GM18520 (cell line): ENCODE measurements around the gene RASL10B.
"Not testable (repeated sequence)": the region's sequence is repeated elsewhere in the genome, so short reads cannot be mapped to it uniquely, and the experiment has no call there.

Experiments
- ATAC-seq: cut with Tn5 transposase; IDR thresholded peaks from one replicate; pipeline ENCODE4 v1.9.1; 2021; ENCODE audit not compliant: unreplicated experiment

The RASL10B gene, protein sequence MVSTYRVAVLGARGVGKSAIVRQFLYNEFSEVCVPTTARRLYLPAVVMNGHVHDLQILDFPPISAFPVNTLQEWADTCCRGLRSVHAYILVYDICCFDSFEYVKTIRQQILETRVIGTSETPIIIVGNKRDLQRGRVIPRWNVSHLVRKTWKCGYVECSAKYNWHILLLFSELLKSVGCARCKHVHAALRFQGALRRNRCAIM

DNA sequence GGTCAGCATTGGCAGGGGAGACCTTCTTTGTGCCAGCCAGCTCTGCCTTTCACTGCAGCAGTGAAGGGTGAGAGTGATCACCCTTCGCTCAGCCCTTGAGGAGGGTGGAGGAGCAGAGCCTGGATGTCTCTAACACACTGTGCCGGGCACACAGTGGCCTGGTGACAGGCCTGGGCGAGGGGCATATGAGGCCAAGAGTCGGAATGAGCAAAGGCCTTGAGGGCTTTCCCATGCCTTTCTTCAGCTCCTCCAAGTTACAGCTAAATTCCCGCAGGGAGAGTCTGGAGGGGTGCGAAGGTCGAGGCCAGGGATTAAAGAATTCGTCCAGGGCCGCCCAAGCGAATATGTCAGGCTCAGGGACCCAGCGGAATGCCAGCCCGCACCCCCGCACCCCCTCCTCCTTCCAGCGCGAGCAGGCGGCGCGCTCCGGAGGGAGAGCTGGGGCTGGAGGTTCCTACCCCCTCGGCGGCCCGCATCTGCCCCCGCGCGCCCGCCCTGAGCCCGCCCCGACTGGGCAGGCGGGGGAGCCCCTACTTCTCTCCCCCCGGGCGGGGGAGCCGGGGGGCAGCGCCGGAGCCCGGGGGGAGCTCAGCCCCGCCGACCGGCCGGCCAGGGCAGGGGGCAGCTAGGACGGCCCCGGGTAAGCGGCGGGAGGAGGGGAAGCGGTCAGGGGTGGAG lies at the start of gene RASL10B:
RASL10B (plus strand) TSS at position 401 of the 678 bp plus-strand sequence. CDS start 3,546 bp downstream, outside the sequence.
- no peak for ATAC-seq

DNA sequence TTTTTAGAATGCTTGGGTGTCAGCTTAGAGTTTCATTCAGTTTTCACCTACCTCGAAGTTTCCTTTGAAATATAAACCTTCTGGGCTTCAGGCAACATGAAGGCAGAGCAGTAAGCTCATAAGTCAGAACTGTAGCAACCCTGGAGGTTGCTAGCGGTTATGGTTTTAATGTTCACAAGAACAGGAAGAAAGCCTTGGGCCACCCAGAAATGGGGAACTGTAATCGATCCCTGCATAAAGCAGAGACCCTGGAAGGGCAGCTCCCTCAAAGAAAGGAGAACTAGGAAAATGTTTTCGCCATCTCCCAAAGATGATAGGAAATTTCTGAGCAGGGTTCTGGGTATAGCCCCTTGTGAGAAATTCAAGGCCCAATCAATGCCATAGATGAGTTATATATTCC lies 47.8 kb upstream of the RASL10B start:
- ATAC-seq: no peak

DNA sequence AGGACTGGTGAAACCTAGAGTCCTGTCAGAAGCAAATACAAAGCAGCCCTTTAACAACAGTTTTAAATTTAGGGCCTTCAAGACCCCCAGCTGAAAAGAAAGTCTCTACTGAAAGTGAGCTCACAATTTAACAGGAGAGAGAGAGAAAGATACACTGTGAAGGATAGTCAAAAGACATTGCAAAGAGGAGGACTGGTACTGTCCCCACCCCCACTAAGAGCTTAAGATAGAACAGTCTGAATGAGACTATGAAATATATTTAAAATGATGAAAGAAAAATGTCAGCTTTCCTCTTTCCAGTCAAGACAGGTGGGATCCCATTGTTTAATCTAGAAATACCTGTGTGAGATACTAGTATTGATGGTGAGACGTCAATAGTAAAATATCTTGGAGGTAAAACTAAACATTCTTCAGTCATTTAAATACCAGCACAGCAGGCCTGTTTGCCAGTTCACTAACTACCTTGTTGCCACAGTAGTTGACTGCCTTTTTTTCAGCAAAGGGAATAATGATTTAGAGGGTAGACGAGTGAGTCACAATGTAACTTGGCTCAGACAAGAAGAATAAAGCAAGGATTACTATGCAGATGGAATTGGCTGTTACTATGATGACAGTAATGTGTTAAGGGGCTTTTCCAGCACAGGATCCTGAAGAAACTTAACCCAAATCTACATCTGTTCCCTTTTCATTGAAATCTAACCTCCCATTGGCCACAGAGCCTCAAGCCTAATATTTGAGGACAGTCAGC lies 47.2 kb upstream of the RASL10B start:
- ATAC-seq: no peak

DNA sequence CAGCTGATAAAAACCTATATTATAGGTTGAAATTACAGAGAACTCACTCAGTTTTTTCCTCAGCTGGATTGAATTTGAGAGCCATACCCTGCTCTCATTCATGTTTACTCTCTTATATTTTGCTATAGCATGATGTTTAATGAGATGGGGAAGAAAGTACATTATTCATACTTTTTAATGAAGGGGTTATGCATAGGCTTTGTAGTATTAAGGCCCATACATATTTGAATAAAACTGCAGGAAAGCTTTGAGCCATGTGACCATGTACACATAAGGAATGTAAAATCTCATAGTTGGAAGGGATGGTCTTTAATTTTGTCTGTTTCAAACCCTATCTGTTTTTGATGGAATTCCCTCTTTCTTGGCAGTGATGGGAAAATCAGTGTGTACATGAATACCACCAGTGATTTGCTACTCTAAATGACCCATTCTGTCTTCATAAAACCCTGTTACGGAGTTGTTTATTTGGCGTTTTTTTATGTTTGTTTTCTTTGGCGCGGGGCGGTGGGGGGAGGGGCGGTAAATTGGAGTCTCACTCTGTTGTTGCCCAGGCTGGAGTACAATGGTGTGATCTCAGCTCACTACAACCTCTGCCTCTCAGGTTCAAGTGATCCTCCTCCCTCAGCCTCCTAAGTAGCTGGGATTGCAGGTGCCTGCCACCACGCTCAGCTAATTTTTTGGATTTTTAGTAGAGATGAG lies 38.8 kb upstream of the RASL10B start:
- no peak for ATAC-seq

DNA sequence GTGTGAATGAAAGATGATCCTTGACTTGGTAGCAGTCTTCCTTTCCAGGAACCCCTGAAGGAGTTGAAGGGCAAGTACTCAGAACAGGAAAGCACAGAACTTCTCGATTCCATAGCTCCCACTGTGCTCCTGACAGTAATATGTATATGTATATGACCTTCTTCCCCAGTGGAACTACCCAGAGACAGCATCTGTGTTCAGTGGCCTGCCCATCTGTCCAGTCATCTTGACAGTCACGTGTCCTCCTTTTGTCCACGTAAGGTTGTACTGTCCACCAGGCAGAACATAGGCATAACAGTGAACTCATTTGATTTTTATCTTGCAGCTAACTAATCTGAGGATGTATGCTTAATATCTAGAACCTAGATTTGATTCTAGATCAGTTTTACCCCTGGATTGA lies 37.8 kb upstream of the RASL10B start:
- no peak for ATAC-seq

DNA sequence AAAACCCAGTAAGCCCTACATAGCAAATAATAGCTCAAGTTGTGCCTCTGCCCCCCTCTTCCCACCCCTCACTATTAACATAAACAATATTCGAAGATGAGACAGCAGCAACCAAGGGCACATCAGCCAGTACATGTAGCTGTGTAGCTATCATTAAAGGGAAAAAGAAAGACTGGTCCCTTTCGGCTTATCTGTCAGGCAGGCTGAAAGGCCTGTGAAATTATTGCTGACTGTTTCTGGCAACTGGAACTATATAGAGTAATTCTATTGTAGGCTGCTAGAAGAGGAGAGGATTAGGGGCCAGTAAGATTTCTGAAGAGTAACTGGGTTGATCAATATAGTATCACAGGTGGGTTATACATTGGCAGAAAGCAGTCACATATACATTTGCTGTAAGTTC lies 36.5 kb upstream of the RASL10B start:
- no peak for ATAC-seq

DNA sequence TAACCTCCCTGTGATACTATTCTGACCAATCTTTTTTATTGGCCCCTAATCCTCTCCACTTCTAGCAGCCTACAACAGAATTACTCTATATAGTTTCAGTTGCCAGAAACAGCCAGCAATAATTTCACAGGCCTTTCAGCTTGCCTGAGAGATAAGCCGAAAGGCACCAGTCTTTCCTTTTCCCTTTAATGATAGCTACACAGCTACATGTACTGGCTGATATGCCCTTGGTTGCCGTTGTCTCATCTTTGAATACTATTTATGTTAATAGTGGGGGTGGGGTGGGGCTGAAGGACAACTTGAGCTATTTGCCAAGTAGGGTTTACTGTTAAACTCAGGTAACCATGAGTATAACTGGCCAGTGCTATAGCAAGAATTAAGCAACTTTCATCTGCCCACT lies 35.8 kb upstream of the RASL10B start:
- ATAC-seq: no peak

DNA sequence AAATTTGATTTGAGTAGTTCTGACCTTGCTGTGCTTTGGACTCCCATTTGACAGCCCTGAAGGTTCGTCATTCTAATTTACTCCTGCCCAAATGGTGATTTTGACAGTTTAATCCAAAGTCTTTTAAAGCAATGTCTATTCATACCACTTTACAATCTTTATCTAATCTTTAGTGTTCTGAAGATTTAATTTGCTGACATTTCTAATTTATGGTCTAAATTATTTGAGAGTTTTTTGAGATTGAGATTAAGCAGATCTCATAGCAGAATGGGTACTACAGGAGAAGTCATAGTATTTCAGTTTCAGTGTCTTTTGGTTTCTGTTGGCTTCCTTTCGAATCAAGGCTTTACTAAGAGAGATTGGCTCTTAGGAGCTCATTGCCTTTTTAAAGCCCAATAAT lies 32.6 kb upstream of the RASL10B start:
- ATAC-seq: no peak

DNA sequence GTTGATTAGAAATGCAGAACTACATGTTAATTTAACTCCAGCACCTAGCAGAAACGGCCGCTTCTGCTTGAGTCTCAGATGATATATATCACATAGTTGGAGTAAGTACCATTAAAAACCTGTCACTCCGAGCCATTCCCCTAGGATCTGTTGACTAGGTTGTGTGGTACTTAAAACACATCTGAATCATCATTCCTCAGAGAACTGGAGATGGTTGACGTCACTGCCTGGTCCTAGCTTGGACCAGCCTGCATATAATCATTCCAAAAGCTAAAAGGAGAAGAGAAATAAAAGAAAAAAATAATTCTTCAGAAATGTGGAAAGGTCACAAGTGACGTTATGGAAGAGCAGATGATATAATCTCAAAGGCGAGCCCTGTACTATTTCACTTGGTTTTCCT lies 31.3 kb upstream of the RASL10B start:
- no peak for ATAC-seq

DNA sequence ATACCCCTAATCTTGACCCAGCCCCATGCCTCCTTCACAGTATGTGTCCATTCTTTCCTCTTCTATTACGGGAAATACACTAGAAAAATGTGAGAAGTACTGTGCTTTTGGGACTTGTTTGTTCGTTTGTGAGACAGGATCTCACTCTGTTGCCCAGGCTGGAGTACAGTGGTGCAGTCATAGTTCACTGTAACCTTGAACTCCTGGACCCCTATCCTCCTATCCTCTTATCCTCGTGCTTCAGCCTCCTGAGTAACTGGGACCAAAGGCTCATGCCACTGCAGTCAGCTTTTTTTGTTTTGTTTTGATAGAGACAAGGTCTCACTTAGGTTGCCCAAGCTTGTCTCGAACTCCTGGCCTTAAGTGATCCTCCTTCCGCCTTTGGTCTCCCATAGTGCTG lies 29.9 kb upstream of the RASL10B start:
- ATAC-seq: no peak

DNA sequence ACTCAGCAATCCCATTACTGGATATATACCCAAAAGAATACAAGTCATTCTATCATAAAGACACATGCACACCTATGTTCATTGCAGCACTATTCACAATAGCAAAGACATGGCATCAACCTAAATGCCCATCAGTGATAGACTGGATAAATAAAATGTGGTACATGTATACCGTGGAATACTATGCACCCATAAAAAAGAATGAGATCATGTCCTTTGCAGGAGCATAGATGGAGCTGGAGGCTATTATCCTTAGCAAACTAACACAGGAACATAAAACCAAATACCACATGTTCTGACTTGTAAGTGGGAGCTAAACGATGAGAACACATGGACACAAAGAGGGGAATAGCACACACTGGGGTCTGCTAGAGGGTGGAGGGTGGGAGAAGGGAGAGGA lies 28.1 kb upstream of the RASL10B start:
- not testable (repeated sequence) for ATAC-seq

DNA sequence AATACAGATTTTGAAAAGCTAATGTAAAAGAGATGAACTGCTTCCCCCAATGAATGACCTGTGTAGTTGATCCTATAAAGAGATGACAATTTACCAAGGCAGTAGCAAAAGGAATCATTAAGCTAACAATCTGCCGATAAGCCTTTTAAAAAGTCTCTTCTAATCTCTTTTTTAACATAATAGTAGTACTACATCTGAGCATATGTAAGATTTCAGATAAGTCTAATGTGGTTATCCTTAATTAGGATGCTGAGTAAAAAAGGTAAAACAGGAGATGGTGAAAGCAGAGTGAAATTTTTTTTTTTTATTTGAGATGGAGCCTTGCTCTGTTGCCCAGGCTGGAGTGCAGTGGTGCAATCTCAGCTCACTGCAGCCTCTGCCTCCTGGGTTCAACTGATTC lies 26.2 kb upstream of the RASL10B start:
- ATAC-seq: no peak

DNA sequence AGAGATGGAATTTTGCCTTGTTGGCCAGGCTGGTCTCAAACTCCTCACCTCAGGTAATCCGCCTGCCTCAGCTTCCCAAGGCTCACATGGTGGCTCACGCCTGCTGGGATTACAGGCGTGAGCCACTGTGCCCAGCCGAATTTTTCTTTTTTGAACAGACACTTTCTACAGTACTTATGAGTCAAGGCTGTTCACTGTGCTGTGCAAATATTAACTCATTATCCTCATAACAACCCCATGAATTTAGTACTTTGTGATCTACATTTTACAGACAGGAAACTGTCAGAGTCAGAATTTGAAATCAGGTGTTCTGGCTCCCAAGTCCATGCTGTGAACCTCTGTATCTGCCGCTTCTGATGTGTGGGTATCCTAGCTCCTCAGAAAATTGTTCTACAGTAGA lies 25.7 kb upstream of the RASL10B start:
- no peak for ATAC-seq

DNA sequence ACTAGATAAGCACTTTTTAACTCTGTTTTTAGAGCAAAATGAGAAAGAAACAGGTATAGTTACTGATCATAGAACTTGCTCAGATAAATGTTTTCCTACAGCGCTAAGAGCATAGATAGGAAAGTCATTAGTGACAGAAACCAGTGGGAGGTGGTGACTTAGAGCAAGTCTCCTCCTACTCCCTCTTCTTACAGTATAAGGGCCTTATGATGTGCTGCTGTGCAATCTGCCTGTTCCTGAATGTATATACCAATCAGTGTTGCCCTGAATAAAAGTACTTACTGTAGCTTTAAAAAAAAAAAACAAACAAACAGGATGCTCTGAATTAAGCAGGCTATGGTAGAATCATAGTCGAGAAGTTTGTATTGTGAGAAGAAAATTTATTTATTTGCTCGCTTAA lies 23.3 kb upstream of the RASL10B start:
- no peak for ATAC-seq

DNA sequence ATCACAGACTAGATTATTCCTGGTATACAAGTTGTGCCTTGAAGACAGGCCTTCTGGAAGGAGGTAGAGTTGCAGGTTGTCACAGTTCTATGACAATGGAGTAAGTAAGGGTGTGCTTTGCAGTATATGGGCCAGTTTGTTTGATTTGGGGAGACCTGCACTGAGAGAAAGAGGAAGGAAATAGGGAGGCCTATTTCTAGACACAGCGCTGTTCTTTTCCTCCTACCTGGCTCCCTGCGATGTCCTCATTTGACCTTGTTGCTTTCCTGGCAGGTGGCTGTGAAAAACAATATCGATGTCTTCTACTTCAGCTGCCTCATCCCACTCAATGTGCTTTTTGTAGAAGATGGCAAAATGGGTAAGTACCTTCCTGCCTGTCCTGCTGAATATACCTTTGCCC lies 22.5 kb upstream of the RASL10B start:
- no peak for ATAC-seq

DNA sequence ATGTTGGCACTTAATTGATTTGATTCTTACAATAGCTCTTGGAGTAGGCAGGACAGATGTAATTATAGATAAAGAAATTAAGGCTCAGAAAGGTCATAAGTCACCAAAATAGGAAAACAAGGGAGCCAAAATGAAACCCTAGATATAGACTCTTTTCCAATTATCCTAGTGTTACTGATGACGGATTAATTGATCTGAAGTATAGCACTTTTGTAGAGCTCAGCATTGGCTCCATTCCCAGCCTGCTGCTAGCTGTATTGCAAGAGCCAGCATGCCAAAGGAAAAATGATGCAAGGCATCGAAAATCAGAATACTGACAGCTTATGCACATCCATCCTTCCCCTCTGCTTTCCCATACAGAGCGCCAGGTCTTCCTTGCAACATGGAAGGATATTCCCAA lies 21.6 kb upstream of the RASL10B start:
- no peak for ATAC-seq

DNA sequence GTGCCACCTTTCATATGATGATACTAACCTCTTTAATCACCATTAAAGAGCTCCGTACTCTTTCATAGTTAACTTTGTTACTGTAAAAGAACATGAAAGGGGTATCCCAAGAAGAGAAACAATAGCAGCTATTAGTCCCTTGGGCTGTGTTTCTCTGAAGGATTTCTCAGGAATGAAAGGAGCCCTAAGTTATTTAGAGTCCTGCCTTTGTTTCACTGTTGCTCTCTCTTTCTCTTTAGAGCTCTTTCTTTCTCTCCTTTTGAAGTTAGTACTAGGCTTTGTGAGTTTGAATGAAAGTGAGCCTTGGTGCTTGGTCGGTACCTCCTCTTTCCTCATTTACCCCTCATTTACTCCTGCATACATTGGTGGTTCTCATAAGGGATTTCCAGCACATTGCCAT lies 20.5 kb upstream of the RASL10B start:
- ATAC-seq: no peak

DNA sequence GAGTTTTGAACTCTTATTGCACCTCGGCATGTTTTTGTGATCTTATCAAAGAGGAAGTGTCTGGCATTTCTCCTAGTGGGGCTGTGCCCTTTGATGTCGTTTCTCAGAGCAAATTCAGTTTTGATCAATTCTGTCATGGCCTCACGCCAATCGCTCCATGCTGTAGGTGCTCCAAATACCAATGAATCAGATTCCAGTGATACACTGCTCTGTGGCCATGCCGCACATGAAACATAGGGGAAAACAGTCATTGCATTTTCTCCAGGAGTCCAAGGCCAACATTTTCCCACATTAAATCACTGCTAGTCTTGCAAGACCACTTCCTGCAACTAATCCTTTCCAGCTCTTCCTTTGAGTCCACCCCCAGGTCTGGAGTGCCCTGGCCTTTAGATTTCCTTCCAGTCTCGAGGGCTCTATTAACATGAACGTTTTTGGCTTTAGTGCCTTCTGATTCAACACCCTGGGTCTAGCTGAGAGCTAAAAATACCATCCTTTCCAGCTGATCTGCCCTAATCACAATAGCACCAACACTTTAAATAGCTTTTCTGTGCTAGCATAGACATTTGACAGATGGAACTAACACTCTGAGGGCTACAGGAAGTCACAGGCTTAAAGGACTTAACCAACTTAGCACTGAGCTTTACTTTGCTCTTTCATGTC lies 18.2 kb upstream of the RASL10B start:
- no peak for ATAC-seq

DNA sequence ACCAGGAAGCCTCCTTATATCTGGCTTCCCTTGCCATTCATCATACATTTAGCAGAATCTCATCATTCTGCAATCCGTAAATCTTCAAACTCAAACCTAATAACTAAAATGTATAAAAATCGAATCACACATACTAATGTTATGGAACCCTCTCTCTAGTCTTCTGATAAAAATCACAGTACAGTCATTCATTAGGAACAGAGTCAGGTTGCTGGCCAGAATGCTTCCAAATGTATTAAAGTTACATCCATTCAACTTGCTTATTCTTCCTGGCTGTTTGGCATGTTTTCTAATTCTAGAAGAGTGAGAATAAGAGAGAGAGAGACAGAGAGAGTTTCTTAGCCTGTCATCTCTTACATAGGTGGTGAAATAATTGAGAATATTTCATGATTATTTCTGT lies 16.5 kb upstream of the RASL10B start:
- no peak for ATAC-seq

DNA sequence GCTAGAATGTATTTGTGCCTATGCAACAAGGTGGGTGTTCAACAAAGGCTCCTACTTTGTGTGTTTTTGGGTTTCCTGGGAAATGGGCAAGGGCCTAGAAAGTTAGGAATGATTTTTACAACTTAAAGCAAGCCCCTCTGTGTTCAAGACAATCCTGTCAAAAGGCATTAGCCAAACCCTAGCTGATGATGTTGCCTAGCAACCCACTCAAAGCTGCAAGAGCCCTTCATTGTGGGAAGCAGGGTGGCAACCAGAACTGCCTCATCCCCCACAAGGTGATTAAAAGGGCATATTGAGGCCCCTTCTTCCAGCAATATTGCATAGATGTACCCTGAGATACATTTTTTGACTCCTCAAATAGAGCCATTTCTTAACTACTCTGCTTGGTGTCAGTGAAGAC lies 16.0 kb upstream of the RASL10B start:
- no peak for ATAC-seq

DNA sequence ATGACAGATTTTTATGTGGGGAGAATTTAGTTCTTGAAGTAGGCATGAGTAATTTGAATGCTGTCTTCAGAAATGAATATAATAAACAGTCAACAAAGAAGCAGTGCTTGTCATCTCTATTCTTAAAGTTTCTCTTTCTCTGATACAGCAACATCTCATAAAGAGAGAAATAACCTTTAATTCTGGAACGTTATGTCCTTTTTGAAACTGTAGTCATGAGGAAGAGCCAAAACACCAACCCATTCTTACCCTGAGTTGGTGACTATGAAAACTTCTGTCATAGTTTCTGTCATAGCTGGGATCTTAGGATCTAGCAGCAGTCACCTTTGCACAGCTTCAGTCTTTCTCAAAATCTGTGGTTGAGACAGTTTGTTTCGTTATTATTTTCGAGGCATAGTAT lies 15.3 kb upstream of the RASL10B start:
- no peak for ATAC-seq
